Adrenal gland (tissue), 5 donors: ENCODE measurements around the gene SF3B4.

Experiments used
- CTCF ChIP-seq, 6 experiments: fragments of 450-650 bp in 4 of 6; fragments of 200-600 bp in 2 of 6; sonication (generic) in 1 of 6; IDR thresholded peaks; 1 replicate in 5 of 6; 2 replicates in 1 of 6; pipeline versions ENCODE4 v1.5.1 to v1.8.0; 2016 to 2021; ENCODE audit warnings: antibody characterized with exemption in 6 of 6, mild to moderate bottlenecking in 2 of 6, moderate library complexity in 1 of 6
- POLR2A ChIP-seq, 2 donors: fragments of 450-650 bp; IDR thresholded peaks; one replicate each; pipeline ENCODE4 v1.6.1; 2017; ENCODE audit warnings: antibody characterized with exemption in 2 of 2, mild to moderate bottlenecking in 2 of 2, moderate library complexity in 1 of 2
- donor health status: DM: no; HTN: no; CAD: no.

- no peak for TF ChIP-seq CTCF (IDR thresholded peaks at IDR 0.05)
- TF ChIP-seq POLR2A (IDR thresholded peaks at IDR 0.05): no peak
Measured at GRCh38 chr1:149967041-149967440, 39.4 kb upstream of the SF3B4 start.
